ENCODE results near the gene SMG5.

- TF ChIP-seq CTCF (IDR thresholded peaks at IDR 0.05) (no peak), POLR2A (IDR thresholded peaks at IDR 0.05) (peak; percentile 65)
These were observed 69.6 kb downstream of the SMG5 start, which contains the start of gene PMF1 for GRCh38 chr1:156212833-156213643.

Data from ovary (tissue), 3 donors.